ENCODE measurements around the gene SLC26A1.

DNA sequence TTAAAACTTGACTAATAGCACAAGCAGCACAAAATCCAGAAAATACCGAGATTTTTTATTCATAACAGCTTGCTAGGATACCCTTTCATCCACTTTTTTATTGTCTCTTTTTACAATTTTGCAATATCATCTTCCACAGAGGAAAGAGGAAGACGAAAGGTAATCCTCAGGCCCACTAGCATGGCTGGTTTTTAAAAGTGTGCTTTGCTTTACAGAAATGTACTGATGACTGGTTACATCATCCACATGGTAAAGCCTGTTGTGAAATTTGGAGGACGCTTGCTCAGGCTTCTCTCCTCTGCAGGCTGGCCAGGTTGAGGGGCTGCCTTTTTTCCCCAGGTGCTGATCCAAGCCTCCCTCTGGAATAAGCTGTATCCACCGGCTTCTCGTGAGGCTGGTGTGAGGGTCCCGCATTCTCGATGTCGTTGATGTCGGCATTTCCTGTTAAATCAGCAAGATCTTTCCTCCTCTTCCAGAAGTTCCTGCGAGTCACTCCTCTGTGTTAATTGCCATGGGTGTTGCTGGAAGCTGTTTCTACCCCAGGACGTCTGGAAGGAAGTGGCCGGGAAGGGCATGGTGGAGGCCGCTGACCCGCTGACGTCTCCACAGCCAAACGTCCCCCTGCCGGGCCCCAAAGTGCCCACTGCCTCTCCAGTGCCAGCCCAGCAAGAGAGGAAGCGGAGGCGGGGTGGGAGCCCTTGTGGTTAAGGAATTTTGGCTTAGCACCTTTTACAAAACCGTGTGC lies 14.1 kb downstream of the SLC26A1 start:
- TF ChIP-seq EZH2 (IDR thresholded peaks at IDR 0.05; ENCODE audit: insufficient read depth, poor library complexity, severe bottlenecking) (no peak), EZH2phosphoT487 (IDR thresholded peaks at IDR 0.05; ENCODE audit: insufficient read depth, low read depth) (no peak)
